H1 (cell line): ENCODE results near the gene LFNG. TPM values are rescaled to one million over a fixed set of nuclear protein-coding genes. Genes with fewer than 3 reads are reported as not detected.
A peak's percentile ranks its signal among the peaks of the same experiment; 100 is the strongest.

Experiments
- CTCF ChIA-PET: fragments of 300-600 bp; sonication (Branson Sonifier 250); formaldehyde crosslinking; loops from one replicate; lab custom pipeline; 2021; ENCODE audit not compliant: partially characterized antibody; lab: Charles Lee
- POLR2A ChIA-PET: fragments of 300-600 bp; sonication (Branson Sonifier 250); formaldehyde crosslinking; loops from one replicate; lab custom pipeline; 2021; ENCODE audit warnings: inconsistent platforms; ENCODE audit not compliant: partially characterized antibody; lab: Charles Lee
- DNase-seq, 2 experiments: peaks; one replicate each; pipeline versions ENCODE4 v3.0.0 to v3.0.0-alpha.2; 2010 to 2022; ENCODE audit warnings: low spot score in 2 of 2, low read depth in 1 of 2, mixed read lengths in 1 of 2
- FAIRE-seq: peaks from 2 replicates; lab custom pipeline; 2011; peaks lifted over from hg19 to GRCh38; lab: Jason Lieb, UNC
- H2AFZ ChIP-seq: 2 replicates; pipeline ENCODE4 v1.8.1; 2012; ENCODE audit warnings: low read length, inconsistent platforms
- H2AK5ac ChIP-seq: 2 replicates; pipeline ENCODE4 v1.6.1; 2013; ENCODE audit warnings: low read depth, low read length
- H2BK120ac ChIP-seq: replicated peaks from 2 replicates; pipeline ENCODE3; 2013; ENCODE audit warnings: low read depth, low read length, inconsistent platforms
- H2BK12ac ChIP-seq: 2 replicates; pipeline ENCODE4 v1.6.1; 2013; ENCODE audit warnings: low read depth, low read length
- H2BK15ac ChIP-seq: 2 replicates; pipeline ENCODE4 v1.6.1; 2013; ENCODE audit warnings: low read length
- H2BK20ac ChIP-seq: 2 replicates; pipeline ENCODE4 v1.6.1; 2013; ENCODE audit warnings: low read length
- H2BK5ac ChIP-seq: 2 replicates; pipeline ENCODE4 v1.6.1; 2013; ENCODE audit warnings: low read depth, low read length
- H3K14ac ChIP-seq: 2 replicates; pipeline ENCODE4 v1.6.1; 2013; ENCODE audit warnings: inconsistent platforms; ENCODE audit not compliant: insufficient read length
- H3K18ac ChIP-seq: 2 replicates; pipeline ENCODE4 v1.6.1; 2013; ENCODE audit warnings: low read length; ENCODE audit errors: extremely low read depth
- H3K23ac ChIP-seq: 2 replicates; pipeline ENCODE4 v1.6.1; 2013; ENCODE audit warnings: inconsistent platforms; ENCODE audit not compliant: insufficient read length
- H3K23me2 ChIP-seq: 2 replicates; pipeline ENCODE4 v1.6.1; 2013; ENCODE audit warnings: low read depth, low read length
- H3K27ac ChIP-seq: 2 replicates; pipeline ENCODE4 v1.6.1; 2011; ENCODE audit warnings: low read depth, low read length, inconsistent platforms
- H3K27me3 ChIP-seq, 4 experiments: replicated peaks in 1 of 4; 1 replicate in 1 of 4; 2 replicates in 3 of 4; pipeline versions ENCODE4 v1.6.1 to v1.8.1; 2011 to 2013; ENCODE audit warnings: low read length in 3 of 4, mild to moderate bottlenecking in 3 of 4, inconsistent platforms in 2 of 4, mixed read lengths in 2 of 4, moderate library complexity in 1 of 4; ENCODE audit not compliant: control insufficient read depth in 3 of 4, insufficient read depth in 3 of 4; ENCODE audit errors: extremely low read depth in 1 of 4
- H3K36me3 ChIP-seq, 4 experiments: 2 replicates each; pipeline versions ENCODE4 v1.6.1 to v1.8.1; 2011 to 2013; ENCODE audit warnings: mild to moderate bottlenecking in 4 of 4, low read length in 3 of 4, moderate library complexity in 2 of 4, control low read depth in 1 of 4, inconsistent platforms in 1 of 4; ENCODE audit not compliant: insufficient read depth in 4 of 4, control insufficient read depth in 2 of 4
- H3K4ac ChIP-seq: replicated peaks from 2 replicates; pipeline ENCODE3; 2013; ENCODE audit warnings: low read length, low read depth, mixed read lengths, inconsistent platforms; ENCODE audit not compliant: insufficient read length
- H3K4me1 ChIP-seq, 4 experiments: replicated peaks in 1 of 4; 1 replicate in 1 of 4; 2 replicates in 3 of 4; pipeline versions ENCODE4 v1.6.1 to v1.8.1; 2011 to 2013; ENCODE audit warnings: low read length in 3 of 4, inconsistent platforms in 2 of 4, mixed read lengths in 1 of 4; ENCODE audit not compliant: insufficient read depth in 4 of 4, control insufficient read depth in 3 of 4
- H3K4me2 ChIP-seq, 2 experiments: 2 replicates each; pipeline versions ENCODE4 v1.6.1 to v1.8.1; 2011 to 2013; ENCODE audit warnings: low read depth in 2 of 2, low read length in 2 of 2, control low read depth in 1 of 2, inconsistent platforms in 1 of 2, mild to moderate bottlenecking in 1 of 2; ENCODE audit not compliant: insufficient read depth in 1 of 2
- H3K4me3 ChIP-seq, 4 experiments: fragments of 200-600, 300-600 bp in 1 of 4; sonication (generic), shearing (Covaris generic), sonication (Bioruptor Twin) in 1 of 4; 2 replicates each; pipeline versions ENCODE4 v1.5.1 to v1.8.1; 2011 to 2016; ENCODE audit warnings: low read length in 4 of 4, low read depth in 3 of 4, control low read depth in 2 of 4, inconsistent platforms in 2 of 4, mild to moderate bottlenecking in 2 of 4, mixed read lengths in 1 of 4, moderate library complexity in 1 of 4; ENCODE audit not compliant: insufficient read depth in 2 of 4; ENCODE audit errors: extremely low read depth in 1 of 4
- H3K56ac ChIP-seq: replicated peaks from 2 replicates; pipeline ENCODE3; 2013; ENCODE audit warnings: low read depth, mild to moderate bottlenecking, mixed read lengths, low read length, inconsistent platforms; ENCODE audit not compliant: insufficient read length
- H3K79me1 ChIP-seq: 2 replicates; pipeline ENCODE4 v1.6.1; 2013; ENCODE audit warnings: low read depth, low read length, control low read depth
- H3K79me2 ChIP-seq, 2 experiments: 2 replicates each; pipeline versions ENCODE4 v1.6.1 to v1.8.1; 2012 to 2013; ENCODE audit warnings: low read length in 2 of 2, mild to moderate bottlenecking in 2 of 2, inconsistent platforms in 1 of 2; ENCODE audit not compliant: insufficient read depth in 2 of 2, control insufficient read depth in 1 of 2
- H3K9ac ChIP-seq, 4 experiments: replicated peaks in 1 of 4; 1 replicate in 1 of 4; 2 replicates in 3 of 4; pipeline versions ENCODE4 v1.6.1 to v1.8.1; 2011 to 2013; ENCODE audit warnings: low read depth in 3 of 4, low read length in 3 of 4, control low read depth in 2 of 4, mild to moderate bottlenecking in 2 of 4, moderate library complexity in 2 of 4, inconsistent platforms in 1 of 4; ENCODE audit errors: extremely low read depth in 1 of 4
- H3K9me3 ChIP-seq, 2 experiments: 2 replicates each; pipeline versions ENCODE4 v1.6.1 to v1.8.1; 2012 to 2013; ENCODE audit warnings: mild to moderate bottlenecking in 2 of 2, moderate library complexity in 2 of 2, control low read depth in 1 of 2, inconsistent platforms in 1 of 2, low read depth in 1 of 2, low read length in 1 of 2, mixed read lengths in 1 of 2; ENCODE audit not compliant: insufficient read depth in 2 of 2
- H4K20me1 ChIP-seq, 2 experiments: replicated peaks in 1 of 2; 2 replicates each; pipeline versions ENCODE3 to v1.8.1; 2011 to 2013; ENCODE audit warnings: inconsistent platforms in 2 of 2, low read length in 2 of 2, mild to moderate bottlenecking in 1 of 2; ENCODE audit not compliant: insufficient read depth in 2 of 2, control insufficient read depth in 1 of 2
- H4K5ac ChIP-seq: 2 replicates; pipeline ENCODE4 v1.6.1; 2013; ENCODE audit warnings: low read length, low read depth, mixed read lengths, inconsistent platforms; ENCODE audit not compliant: insufficient read length
- H4K8ac ChIP-seq: 2 replicates; pipeline ENCODE4 v1.8.0; 2013; ENCODE audit warnings: mild to moderate bottlenecking, moderate library complexity, low read length, inconsistent platforms; ENCODE audit not compliant: insufficient read depth; ENCODE audit errors: extremely low read depth
- H4K91ac ChIP-seq: replicated peaks from 2 replicates; pipeline ENCODE3; 2013; ENCODE audit warnings: low read length, mixed read lengths, inconsistent platforms; ENCODE audit not compliant: insufficient read length
- BCL11A ChIP-seq, 2 experiments: IDR thresholded peaks; one replicate each; pipeline ENCODE4 v1.6.1; 2011; ENCODE audit warnings: low read depth in 2 of 2, low read length in 2 of 2, mild to moderate bottlenecking in 2 of 2
- EGR1 ChIP-seq: IDR thresholded peaks from 2 replicates; pipeline ENCODE4 v1.6.1; 2011; ENCODE audit warnings: low read depth, low read length, borderline replicate concordance
- JUND ChIP-seq: IDR thresholded peaks from 2 replicates; pipeline ENCODE4 v1.6.1; 2011; ENCODE audit warnings: mild to moderate bottlenecking, improper control_type of control experiment, low read length
- RNF2 ChIP-seq: fragments of 200-900, 300-1000 bp; sonication (generic); IDR thresholded peaks from 2 replicates; pipeline ENCODE4 v1.7.1; 2016; ENCODE audit warnings: borderline replicate concordance, low read depth, mild to moderate bottlenecking, antibody characterized with exemption, low read length; ENCODE audit not compliant: poor library complexity, severe bottlenecking; ENCODE audit errors: missing control alignments
- SP1 ChIP-seq: IDR thresholded peaks from 2 replicates; pipeline ENCODE4 v1.6.1; 2011; ENCODE audit warnings: low read depth, low read length
- WGBS, 2 experiments: shearing (Covaris generic) in 1 of 2; methylation state at CpG; one replicate each; pipeline versions ENCODE4 v1.1.6 to v1.1.7; 2013 to 2015; ENCODE audit warnings: low lambda C conversion rate in 2 of 2, mixed read lengths in 2 of 2, inconsistent platforms in 1 of 2, low coverage in 1 of 2, missing lambda C conversion rate in 1 of 2; ENCODE audit not compliant: insufficient replicate concordance in 2 of 2, insufficient coverage in 1 of 2, insufficient read length in 1 of 2; ENCODE audit errors: extremely low coverage in 1 of 2, missing lambda C conversion rate in 1 of 2; 5-methylcytosine and 5-hydroxymethylcytosine counted together
- polyA plus RNA-seq, 7 experiments: library from polyadenylated mRNA; depleted of rRNA in 3 of 7; stranded (reverse) in 5 of 7; unstranded in 2 of 7; fragments of >200 nt in 5 of 7; fragments of 200-250 nt in 2 of 7; gene quantifications; 1 replicate in 5 of 7; 2 replicates in 1 of 7; 4 replicates in 1 of 7; pipeline versions ENCODE4 v1.2.1 to v1.2.3, GENCODE V29; 2011 to 2013; ENCODE audit warnings: missing spikeins in 2 of 7, mixed read lengths in 2 of 7
- total RNA-seq: library from RNA; stranded (reverse); fragmentation: NEBNext Ultra II Directional; extraction: Animal tissue kit (Norgen Biotek cat#: 25700); gene quantifications from 2 replicates; pipeline ENCODE4 v1.2.1, GENCODE V29; 2021
- TF ChIP-seq, protein P1 (sequence below): IDR thresholded peaks from 2 replicates; pipeline ENCODE4 v1.6.1; 2012; ENCODE audit warnings: inconsistent platforms
- TF ChIP-seq, protein P2 (sequence below): IDR thresholded peaks from 2 replicates; pipeline ENCODE4 v1.6.1; 2012; ENCODE audit warnings: low read length, inconsistent platforms

Gene LFNG
- total and polyA plus RNA-seq, 2 of the 8 experiments (the other 6 are each of a cell fraction or from before 2014, with no cell fraction given) = 31.6 to 35.6 TPM

DNA sequence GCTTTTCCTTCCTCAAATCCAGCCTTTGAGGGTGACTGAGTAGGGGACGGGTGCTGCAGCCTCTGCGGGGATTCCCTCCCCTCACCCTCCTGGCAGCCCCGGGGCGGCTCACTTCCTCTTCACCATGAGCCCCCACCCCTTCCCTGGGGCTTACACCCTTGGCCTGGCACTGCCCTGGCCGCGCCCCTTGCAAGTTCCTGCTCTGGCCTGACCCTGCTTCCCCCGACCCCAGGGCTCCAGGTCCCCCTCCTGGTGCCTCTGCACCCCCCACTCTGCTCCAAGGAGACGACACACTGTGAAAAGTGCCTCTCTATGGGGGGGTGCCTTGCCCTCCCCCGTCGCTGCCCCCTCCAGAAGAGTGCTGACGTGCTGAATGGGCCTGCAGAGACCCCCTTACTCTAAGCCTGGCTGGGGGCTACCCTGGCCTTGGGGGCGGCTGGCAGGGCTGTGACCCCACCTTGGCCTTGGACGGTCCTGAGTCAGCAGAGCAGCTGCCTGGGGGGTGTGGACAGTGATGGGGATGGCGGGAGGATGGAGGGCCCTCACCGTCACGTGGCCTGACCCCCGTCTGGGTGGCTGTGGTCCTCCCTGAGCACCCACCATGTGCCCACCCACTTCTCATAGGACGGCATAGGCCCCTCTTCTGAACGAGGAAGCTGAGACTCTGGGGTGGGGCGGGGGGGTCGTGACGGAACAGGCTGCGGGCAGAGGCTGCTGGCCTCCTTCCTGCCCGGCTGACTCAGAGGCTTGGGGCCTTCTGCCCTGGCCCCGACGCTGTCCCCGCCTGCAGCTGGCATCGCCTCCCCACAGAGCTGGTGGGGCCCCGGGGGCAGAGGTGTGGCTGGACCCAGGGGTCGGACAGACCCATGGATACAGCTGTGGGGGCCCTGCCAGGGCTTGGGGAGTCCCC lies 9.8 kb downstream of the LFNG start:
- Histone ChIP-seq H3K9ac (no peak overlapping the region), H3K23me2 (no peaks in the 10 kb centered on the region; the same call in 1 of the 2 replicates), H3K14ac (no peak overlapping the region), H2BK20ac (no peak overlapping the region), H2BK5ac (no peak overlapping the region), H3K56ac (no peak overlapping the region), H3K36me3 (peaks cover 7 to 28% (median 19%) of the 10 kb centered on the region in 4 experiments; a peak in 6 of 8 replicates), H3K27ac (no peak overlapping the region), H4K5ac (no peak overlapping the region), H2BK15ac (no peak overlapping the region), H2AK5ac (no peak overlapping the region), H3K9me3 (no peaks in the 10 kb centered on the region), H3K18ac (no peak overlapping the region), H3K4me2 (no peak overlapping the region), H3K23ac (no peak overlapping the region), H3K4ac (no peak overlapping the region), H4K20me1 (peaks cover 7 to 19% of the 10 kb centered on the region in 2 experiments), H3K4me3 (no peak overlapping the region), H3K79me2 (no peaks in the 10 kb centered on the region; a peak in 1 of 4 replicates), H2BK120ac (no peak overlapping the region), H4K8ac (peak overlapping the region; percentile 51; the same call in 1 of the 2 replicates), H4K91ac (no peak overlapping the region), H2AFZ (no peak overlapping the region), H3K4me1 (peaks cover 0 to 36% (median 15%) of the 10 kb centered on the region in 4 experiments; a peak in 6 of 7 replicates), H3K27me3 (no peaks in the 10 kb centered on the region), H3K79me1 (no peaks in the 10 kb centered on the region), H2BK12ac (no peak overlapping the region)
- FAIRE-seq (no peak), DNase-seq (no peak)
- 84% methylated on average over 21 of the region's 30 CpGs; no CpG with 5 or more reads in 1 of the 2 experiments for WGBS, 2 experiments
- POLR2A ChIA-PET = interaction anchor here (1.5 to 8.2 kb wide), 2 partner anchors 12 to 55 kb away, joined by 5 to 68 read pairs; no protein-coding TSS in a partner anchor
- CTCF ChIA-PET = interaction anchor here (0.5 to 2.0 kb wide), 4 partner anchors 20 to 62 kb away, joined by 3 to 14 read pairs (median 4); no protein-coding TSS in a partner anchor
- TF ChIP-seq BCL11A (IDR thresholded peaks at IDR 0.05; ENCODE audit: low read depth in 2 of 2, low read length in 2 of 2) (no peak), EGR1 (no peak), JUND (no peak), RNF2 (no peak), SP1 (no peak)
- TF ChIP-seq, protein P1, sequence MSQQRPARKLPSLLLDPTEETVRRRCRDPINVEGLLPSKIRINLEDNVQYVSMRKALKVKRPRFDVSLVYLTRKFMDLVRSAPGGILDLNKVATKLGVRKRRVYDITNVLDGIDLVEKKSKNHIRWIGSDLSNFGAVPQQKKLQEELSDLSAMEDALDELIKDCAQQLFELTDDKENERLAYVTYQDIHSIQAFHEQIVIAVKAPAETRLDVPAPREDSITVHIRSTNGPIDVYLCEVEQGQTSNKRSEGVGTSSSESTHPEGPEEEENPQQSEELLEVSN = no peak
- TF ChIP-seq, protein P2, sequence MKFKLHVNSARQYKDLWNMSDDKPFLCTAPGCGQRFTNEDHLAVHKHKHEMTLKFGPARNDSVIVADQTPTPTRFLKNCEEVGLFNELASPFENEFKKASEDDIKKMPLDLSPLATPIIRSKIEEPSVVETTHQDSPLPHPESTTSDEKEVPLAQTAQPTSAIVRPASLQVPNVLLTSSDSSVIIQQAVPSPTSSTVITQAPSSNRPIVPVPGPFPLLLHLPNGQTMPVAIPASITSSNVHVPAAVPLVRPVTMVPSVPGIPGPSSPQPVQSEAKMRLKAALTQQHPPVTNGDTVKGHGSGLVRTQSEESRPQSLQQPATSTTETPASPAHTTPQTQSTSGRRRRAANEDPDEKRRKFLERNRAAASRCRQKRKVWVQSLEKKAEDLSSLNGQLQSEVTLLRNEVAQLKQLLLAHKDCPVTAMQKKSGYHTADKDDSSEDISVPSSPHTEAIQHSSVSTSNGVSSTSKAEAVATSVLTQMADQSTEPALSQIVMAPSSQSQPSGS = no peak
